ENCODE data around the gene RELL1.

GRCh38 chr4:37693450-37694190 is 7.4 kb upstream of the RELL1 start:
- no peak for TF ChIP-seq CTCF (IDR thresholded peaks at IDR 0.05)
- no peak for TF ChIP-seq POLR2A (IDR thresholded peaks at IDR 0.05)
- no peak for TF ChIP-seq POLR2AphosphoS5 (IDR thresholded peaks at IDR 0.05)

Measured in stomach (tissue), 4 donors.